Forelimb muscle (tissue), 1 donor: ENCODE results near the gene KIAA0408. TPM values are rescaled to one million over a fixed set of nuclear protein-coding genes. Genes with fewer than 3 reads are reported as not detected.
"Not testable (repeated sequence)": the region's sequence is repeated elsewhere in the genome, so short reads cannot be mapped to it uniquely, and the experiment has no call there.

Source experiments
- DNase-seq: peaks from one replicate; pipeline ENCODE4 v3.0.0-alpha.2; 2013; ENCODE audit warnings: low read depth
- polyA plus RNA-seq: library from polyadenylated mRNA; unstranded; fragments of 120-200 nt; gene quantifications from one replicate; pipeline ENCODE4 v1.2.1, GENCODE V29; 2013; ENCODE audit not compliant: insufficient read length

The KIAA0408 gene
- polyA plus RNA-seq, 1 donor, result 16.1 TPM

DNA sequence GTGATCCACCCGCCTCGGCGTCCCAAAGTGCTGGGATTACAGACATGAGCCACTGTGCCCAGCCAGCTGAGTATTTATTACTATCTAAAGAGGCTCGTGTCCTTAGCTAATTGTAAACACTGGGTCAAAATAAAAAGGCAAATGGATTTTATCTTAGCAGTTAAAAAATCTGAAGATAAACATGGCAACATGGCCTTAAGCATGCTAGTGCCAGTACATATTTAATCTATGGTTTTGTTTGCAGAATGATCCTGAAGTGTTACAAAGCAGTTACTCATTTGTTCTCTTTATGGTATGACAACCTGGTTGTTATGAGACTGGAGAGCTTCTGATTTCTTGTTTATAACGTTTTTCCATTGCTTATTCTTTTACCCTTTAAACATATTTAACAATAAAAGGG lies 3.9 kb upstream of the KIAA0408 start:
- no peak for DNase-seq

GRCh38 chr6:127462376-127462775 lies 3.2 kb upstream of the KIAA0408 start:
- DNase-seq, result no peak

DNA sequence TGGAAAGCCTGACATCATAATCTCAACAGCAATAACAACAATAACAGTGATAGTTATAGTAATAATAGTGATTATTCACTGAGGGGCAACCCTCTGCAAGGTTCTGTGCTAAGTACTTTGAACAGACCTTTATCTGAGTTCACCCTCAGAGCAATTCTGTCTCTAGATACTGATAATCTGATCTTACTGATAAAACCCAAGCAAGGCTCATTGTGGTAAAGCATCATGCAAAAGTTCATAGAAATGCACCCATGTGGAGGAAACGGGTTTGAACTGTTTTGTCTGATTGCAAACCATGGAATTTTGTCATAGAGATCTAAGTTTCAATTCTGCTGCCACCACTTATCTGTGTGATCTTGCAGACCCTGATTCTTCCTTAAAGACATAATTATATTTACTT lies 1.3 kb upstream of the KIAA0408 start:
- no peak for DNase-seq

GRCh38 chr6:127458817-127459216 lies 372 bp downstream of the KIAA0408 start:
- peak; percentile 64 for DNase-seq

DNA sequence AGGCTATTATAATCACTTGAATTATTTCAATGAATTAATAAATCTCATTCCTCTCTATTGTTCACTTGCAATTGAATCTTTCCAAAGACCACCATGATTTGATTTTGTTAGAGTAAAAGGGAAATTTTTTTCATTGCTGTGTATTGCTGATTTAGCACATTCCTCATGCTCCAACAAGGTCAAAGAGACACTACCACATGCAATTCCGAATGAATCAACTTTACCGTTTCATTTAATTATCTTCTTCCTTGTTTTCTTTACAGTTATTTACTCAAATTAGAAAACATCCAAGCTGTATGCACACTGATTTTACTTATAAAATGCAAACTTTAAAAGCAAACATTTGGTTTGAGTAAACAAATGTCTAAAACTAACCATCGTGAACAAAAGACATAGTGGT lies 967 bp downstream of the KIAA0408 start:
- no peak for DNase-seq

GRCh38 chr6:127457456-127458064 lies 1.6 kb downstream of the KIAA0408 start:
- DNase-seq, result no peak

DNA sequence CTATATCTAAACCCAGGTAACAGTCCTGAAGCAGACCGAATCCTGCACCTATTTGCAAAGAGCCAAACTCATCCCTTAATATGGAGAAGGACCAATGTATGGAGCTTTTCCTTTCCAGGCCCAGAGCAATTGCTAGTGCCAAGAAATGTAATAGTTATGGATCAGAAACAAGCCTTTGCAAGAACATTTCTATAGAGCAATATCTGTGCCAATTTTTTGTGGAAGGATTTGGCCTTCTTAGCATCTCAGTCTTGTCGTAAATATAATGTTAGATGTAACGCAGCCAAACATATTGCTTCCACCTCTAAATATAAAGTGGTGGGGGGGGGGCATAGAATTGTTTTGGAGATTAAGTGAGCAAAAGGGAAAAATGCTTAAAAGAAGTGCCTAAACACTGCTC lies 2.7 kb downstream of the KIAA0408 start:
- peak; percentile 70 for DNase-seq

DNA sequence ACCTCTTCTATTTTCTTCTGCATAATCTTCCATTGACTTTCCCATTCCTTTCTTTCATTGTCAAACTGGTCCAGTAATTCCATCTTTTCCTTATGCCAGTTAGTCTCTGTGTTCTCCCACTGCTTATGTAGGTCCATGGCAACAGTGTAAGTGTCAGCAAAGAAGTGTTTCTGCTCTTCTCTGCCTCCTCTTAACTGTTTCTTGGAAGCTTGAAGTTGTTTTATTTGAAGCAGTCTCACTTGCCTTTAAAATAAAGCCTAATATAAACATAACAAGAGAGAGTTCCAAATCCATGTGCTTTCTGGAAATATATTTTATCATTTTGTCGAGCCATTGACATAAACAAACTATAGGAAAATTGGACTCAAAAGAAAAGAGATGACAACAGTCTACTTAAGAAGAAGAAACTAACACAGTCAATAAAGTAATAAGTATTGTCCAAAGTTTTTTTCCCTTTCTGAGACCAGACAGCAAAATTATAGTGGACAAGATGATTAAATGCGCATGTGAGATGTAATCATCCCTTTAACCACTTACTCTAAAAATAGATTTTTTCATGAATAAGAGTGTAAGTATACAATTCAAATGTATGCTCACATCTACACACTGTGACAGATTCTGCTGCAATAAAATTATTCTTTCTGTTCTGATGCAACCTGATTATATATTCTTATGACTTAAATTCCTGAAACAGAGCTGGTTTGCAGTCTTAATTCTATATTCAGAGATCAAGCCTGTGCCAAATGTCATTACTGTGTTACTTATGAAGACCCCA lies 5.2 kb downstream of the KIAA0408 start:
- no peak for DNase-seq

GRCh38 chr6:127452803-127453202 lies 6.4 kb downstream of the KIAA0408 start:
- DNase-seq, result no peak

DNA sequence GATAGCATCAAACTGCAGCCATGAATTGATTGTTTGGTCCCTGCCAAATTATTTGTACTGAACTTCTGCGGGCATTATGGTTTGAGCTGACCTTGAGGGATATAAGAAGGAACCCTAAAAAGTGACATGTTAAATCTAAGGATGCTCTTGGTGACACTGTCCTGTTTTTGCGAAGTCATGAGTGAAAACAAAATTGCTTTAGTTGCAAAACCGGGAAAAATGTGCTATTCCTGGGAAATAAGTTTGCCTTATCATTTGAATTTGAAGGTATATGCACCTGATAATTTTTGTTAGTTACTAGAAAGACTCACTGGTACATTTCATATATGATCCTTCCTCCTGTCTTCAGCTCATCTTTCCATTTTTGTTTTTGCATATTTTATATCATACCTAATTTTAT lies 7.8 kb downstream of the KIAA0408 start:
- no peak for DNase-seq

GRCh38 chr6:127447780-127448179 lies 11.4 kb downstream of the KIAA0408 start:
- DNase-seq, result no peak

DNA sequence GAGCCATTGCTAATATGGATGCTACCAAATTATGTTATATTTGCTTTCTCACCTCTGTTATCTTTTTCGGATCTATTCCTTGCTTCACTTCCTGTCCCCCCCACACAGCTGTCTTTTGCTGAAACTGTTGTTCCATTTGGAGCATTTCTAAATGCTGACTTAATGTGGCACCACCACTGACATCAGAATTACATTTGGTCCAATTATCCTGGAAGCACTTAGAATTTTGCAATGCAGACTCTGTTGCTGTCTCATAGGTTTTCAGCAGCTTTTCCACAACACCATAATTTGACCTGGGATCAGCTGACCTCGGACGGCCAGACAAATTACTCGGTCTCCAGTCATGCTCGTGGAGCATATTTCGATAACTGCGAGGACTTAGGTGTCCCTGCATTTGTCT lies 12.8 kb downstream of the KIAA0408 start:
- no peak for DNase-seq

GRCh38 chr6:127441881-127442280 lies 17.3 kb downstream of the KIAA0408 start:
- DNase-seq, result no peak

DNA sequence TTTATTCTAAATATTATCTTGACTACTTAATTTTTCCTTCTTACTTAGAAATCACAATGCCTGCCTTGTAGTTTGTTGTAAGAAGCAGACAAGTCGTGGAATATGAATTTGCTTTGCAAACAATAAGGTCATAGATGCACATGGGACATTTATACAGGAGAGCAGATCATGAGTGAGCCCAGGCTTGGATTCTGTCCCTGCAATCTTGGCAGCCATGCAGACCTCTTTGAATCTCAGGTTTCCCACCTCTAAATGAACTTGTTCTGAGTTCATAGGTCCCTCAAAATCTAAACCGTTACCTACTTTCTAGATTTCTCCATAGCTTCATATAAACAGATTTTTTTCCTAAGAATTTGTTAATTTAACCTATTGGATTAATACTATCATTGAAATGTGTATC lies 19.5 kb downstream of the KIAA0408 start:
- DNase-seq, result no peak

GRCh38 chr6:127436578-127437110 lies 22.5 kb downstream of the KIAA0408 start:
- DNase-seq, result no peak

- DNase-seq, result no peak
Measured at GRCh38 chr6:127435626-127436220, 23.5 kb downstream of the KIAA0408 start.

DNA sequence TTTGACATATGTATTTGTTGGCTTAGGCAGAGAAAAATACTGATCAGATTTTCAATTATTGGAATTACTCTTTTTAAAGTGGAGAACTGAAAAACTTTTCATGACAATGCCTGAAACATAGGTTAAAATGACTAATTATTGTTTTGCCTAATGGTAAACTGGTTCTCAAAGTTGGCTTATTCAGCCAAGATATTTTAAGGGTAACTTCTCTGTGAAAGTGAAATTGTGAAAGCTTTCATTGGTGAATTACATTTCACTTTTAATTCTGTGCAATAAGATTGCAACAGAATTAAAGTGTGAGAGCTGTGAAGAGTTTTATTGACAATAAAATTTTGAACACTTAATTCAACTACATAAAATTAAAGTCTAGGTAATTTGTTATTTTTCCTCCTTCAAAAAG lies 24.5 kb downstream of the KIAA0408 start:
- no peak for DNase-seq

DNA sequence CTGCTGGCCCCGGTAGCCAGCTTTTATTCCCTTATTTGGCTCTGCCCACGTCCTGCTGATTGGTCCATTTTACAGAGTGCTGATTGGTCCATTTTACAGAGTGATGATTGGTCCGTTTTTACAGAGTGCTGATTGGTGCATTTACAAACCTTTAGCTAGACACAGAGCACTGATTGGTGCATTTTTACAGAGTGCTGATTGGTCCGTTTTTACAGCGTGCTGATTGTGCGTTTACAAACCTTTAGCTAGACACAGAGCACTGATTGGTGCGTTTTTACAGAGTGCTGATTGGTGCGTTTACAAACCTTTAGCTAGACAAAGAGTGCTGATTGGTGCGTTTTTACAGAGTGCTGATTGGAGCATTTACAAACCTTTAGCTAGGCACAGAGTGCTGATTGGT lies 30.6 kb downstream of the KIAA0408 start:
- DNase-seq, result not testable (repeated sequence)

GRCh38 chr6:127423921-127424320 lies 35.3 kb downstream of the KIAA0408 start:
- no peak for DNase-seq

DNA sequence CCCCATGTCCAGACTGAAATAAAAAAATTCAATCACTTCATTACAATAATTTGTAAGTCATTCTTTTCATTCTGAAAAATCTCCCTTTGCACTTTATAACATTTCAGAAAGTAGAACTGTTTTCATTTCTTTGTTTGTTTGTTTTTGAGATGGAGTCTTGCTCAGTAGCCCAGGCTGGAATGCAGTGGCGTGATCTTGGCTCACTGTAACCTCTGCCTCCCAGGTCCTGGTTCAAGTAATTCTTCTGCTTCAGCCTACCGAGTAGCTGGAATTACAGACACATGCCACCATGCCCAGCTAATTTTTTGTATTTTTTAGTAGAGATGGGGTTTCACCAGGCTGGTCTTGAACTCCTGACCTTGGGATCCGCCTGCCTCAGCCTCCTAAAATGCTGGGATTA lies 38.0 kb downstream of the KIAA0408 start:
- not testable (repeated sequence) for DNase-seq

DNA sequence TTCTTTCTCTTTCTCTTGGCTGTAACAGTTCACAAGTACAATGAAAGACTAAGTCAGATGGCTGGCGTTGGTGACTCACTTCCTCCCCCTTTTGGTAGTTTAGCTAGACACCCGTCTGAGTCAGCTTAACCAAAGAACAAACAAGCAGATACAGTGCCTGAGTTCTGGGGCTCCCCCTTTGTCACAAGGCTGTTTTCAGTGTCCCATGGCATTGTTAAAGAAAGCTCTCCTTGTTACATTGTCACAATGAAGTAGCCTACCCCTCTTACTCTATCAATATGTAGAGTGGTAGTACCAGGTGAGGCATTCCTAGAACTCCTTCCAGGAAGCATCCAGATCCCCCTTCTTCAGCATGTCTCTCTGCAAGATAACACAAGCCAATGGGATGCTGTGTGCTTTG lies 38.6 kb downstream of the KIAA0408 start:
- DNase-seq, result peak; percentile 59

DNA sequence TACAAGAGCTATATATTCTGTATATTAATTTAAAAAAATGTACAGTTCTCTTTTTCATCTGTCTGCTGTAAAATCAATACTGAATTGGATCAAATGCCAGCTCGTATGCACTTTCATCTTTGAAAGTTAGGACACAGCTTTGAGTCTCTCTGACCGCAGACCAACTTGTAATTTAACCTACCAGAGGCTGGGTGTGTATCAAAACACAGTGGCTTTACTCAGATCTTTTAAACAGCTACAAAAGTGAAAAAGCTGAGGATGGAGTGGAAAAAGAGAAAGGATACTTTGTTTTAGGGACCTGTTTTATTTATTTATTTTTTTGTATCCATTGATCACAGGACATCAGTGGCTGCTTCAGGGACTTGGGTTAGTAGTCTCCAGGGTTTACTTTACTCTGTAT lies 44.1 kb downstream of the KIAA0408 start:
- no peak for DNase-seq

GRCh38 chr6:127413123-127413522 lies 46.1 kb downstream of the KIAA0408 start:
- not testable (repeated sequence) for DNase-seq
